Astrocyte of the cerebellum (primary cell): ENCODE measurements around the gene RAI2.
"Not testable (repeated sequence)": the region's sequence is repeated elsewhere in the genome, so short reads cannot be mapped to it uniquely, and the experiment has no call there.

Experiments
- DNase-seq: peaks from one replicate; pipeline ENCODE4 v3.0.0-alpha.2; 2011; ENCODE audit warnings: low read depth
- H3K4me3 ChIP-seq: 2 replicates; pipeline ENCODE4 v1.5.1; 2011; ENCODE audit warnings: mild to moderate bottlenecking, low read depth, low read length, moderate library complexity
- CTCF ChIP-seq: IDR thresholded peaks from 2 replicates; pipeline ENCODE4 v1.5.1; 2012; ENCODE audit warnings: low read length, low read depth, moderate library complexity, mild to moderate bottlenecking; ENCODE audit errors: missing control alignments
- in situ Hi-C: cut with HindIII; loops from 2 replicates; pipeline ENCODE4 v1.10.0; 2017; ENCODE audit warnings: low sequenced_read_pairs

Gene RAI2

DNA sequence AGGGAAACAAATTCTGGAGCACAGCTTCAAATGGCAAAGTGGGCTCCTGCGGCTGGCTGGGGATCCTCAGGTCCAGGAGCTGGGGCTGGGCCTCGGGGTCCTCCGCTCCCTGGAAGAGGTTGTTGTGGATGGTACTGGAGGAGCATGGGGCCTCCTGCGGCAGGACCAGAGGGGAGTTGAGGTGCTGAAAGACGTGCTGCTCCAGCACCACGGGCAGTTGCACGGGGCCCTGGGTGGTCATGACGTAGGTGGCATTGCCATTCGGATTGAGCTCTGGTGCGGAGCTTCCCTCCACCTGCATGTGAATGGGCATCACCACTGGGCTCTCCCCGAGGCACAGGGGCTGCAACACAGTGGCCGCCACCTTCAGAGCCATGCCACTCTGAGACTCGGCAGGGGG is 59.7 kb downstream of the RAI2 start:
- in situ Hi-C loops, result no loop called here
- TF ChIP-seq CTCF, result no peak
- no peak for DNase-seq
- H3K4me3 ChIP-seq, result no peak overlapping the region

DNA sequence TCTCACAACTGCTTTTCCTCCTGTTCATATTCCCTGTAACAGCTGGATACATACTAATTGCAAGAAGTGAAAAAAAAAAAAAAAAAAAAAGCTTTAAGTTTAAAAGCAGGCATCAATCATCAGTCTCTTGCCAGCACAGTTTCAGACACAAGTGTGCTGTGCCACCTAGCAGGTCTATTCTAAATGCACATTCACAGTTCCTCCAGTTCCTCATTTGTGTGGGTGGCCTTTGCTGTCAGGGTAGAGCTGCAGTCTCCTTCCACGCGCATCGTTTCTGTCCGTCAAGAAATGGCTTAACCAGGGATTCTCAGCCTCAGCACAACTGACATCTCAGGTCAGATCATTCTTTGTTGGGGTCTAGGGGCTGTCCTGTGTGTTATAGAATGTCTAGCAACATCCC is 62.2 kb downstream of the RAI2 start:
- no peak for DNase-seq
- H3K4me3 ChIP-seq, result no peak overlapping the region
- no peak for TF ChIP-seq CTCF
- in situ Hi-C loops, result loop anchor here (10.0 kb wide), 1 partner anchor 416 kb away; no protein-coding TSS in a partner anchor

DNA sequence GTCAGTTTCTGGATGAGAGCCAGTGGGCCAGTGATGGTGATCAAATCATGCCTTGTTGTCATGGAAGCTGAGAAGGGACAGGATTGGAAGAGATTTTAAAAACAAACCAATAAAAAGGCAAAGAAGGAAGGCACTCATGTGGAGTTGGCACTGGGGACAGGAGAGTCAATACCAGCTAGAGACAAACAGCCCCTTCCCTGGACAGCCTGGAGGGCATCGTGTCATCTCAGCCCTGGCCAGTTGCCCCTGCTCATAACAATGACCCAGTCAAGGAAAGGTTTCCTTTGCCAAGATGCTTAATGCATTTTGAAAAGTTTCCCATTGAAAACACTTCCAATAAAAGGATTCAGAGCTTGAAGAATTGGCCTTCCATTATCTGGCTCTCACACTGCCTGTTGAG is 68.3 kb downstream of the RAI2 start:
- TF ChIP-seq CTCF, result no peak
- in situ Hi-C loops, result loop anchor here (10.0 kb wide), 1 partner anchor 422 kb away; no protein-coding TSS in a partner anchor
- H3K4me3 ChIP-seq, result no peak overlapping the region
- no peak for DNase-seq

GRCh38 chrX:17788956-17789562 is 72.0 kb downstream of the RAI2 start:
- in situ Hi-C loops, result no loop called here
- H3K4me3 ChIP-seq, result no peak overlapping the region
- TF ChIP-seq CTCF, result no peak
- DNase-seq, result no peak

DNA sequence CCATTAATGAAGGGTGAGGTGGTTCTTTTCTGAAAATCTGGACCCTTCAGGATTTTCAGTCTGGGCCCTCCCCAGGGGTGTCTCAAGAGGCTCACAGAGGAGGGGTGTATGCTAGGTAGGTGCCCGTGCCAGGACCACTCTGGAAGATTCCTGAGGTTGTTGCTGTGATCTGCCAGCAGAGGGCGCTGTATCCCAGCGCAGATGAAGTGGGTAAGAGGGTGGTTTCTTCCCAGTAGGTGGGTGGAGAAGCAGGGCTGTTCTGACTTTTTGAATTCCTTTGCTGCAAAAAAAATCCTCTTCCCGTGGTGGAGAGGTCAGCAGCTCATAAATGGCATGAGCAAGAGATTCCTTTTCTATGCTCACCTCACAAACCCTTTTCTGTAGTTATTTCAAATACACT is 72.7 kb downstream of the RAI2 start:
- in situ Hi-C loops, result no loop called here
- H3K4me3 ChIP-seq, result no peak overlapping the region
- peak; percentile 73 for TF ChIP-seq CTCF
- peak; percentile 12 for DNase-seq

DNA sequence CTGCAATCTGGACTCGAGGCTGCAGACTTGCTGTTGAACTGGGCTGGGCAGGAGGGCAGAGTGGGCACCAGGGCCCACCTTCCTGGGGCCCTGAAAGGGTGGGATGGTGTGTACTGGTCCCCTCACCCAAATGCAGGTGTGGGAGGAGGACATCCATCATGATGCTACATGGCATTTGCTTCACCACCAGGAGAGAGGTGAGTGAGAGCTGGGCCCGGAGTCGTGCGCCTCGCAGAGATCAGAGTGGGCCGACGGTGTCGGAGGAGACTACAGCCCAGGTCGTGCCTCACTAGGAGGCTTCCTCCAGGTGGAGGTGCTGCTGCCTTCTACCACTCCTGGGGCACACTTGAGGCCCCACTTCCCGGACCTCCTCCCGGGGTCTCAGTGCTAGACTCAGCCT is 73.5 kb downstream of the RAI2 start:
- in situ Hi-C loops, result no loop called here
- TF ChIP-seq CTCF, result no peak

DNA sequence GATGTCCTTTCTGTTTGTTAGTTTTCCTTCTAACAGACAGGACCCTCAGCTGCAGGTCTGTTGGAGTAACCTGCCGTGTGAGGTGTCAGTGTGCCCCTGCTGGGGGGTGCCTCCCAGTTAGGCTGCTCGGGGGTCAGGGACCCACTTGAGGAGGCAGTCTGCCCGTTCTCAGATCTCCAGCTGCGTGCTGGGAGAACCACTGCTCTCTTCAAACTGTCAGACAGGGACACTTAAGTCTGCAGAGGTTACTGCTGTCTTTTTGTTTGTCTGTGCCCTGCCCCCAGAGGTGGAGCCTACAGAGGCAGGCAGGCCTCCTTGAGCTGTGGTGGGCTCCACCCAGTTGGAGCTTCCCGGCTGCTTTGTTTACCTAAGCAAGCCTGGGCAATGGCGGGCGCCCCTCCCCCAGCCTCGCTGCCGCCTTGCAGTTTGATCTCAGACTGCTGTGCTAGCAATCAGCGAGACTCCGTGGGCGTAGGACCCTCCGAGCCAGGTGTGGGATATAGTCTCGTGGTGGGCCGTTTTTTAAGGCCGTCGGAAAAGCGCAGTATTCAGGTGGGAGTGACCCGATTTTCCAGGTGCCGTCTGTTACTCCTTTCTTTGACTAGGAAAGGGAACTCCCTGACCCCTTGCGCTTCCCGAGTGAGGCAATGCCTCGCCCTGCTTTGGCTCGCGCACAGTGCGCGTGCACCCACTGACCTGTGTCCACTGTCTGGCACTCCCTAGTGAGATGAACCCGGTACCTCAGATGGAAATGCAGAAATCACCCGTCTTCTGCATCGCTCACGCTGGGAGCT is 74.3 kb downstream of the RAI2 start:
- DNase-seq, in situ Hi-C loops, H3K4me3 ChIP-seq: not testable (repeated sequence)

More for the DNA sequence above, 73.5 kb downstream of the RAI2 start:
- no peak for DNase-seq
- no peak overlapping the region for H3K4me3 ChIP-seq
